Calu3 (cell line): ENCODE data around the gene NAGPA. TPM values are rescaled to one million over a fixed set of nuclear protein-coding genes. Genes with fewer than 3 reads are reported as not detected.

ENCODE experiments used
- BruUV-seq: library from RNA; stranded (reverse); fragments of 400-500 nt; replicated peaks from 2 replicates; lab custom pipeline; 2021; lab: Mats Ljungman, UMichigan
- CTCF ChIA-PET: fragments of 300-600 bp; sonication (Branson Sonifier 250); formaldehyde crosslinking; loops from one replicate; lab custom pipeline; 2022; ENCODE audit warnings: antibody characterized with exemption; lab: Charles Lee
- DNase-seq: peaks from one replicate; pipeline ENCODE4 v3.0.0; 2022
- H3K27ac Mint-ChIP-seq: one replicate; pipeline ENCODE4 v1.8.0; 2022; ENCODE audit warnings: mixed read lengths; ENCODE audit not compliant: unreplicated experiment
- H3K27me3 Mint-ChIP-seq: one replicate; pipeline ENCODE4 v1.8.0; 2022; ENCODE audit warnings: mixed read lengths; ENCODE audit not compliant: unreplicated experiment
- H3K36me3 Mint-ChIP-seq: one replicate; pipeline ENCODE4 v1.8.0; 2022; ENCODE audit warnings: mild to moderate bottlenecking, moderate library complexity, mixed read lengths; ENCODE audit not compliant: insufficient read depth, unreplicated experiment
- H3K4me1 Mint-ChIP-seq: one replicate; pipeline ENCODE4 v1.8.0; 2022; ENCODE audit warnings: mild to moderate bottlenecking, low read depth, mixed read lengths; ENCODE audit not compliant: unreplicated experiment
- H3K4me3 Mint-ChIP-seq: one replicate; pipeline ENCODE4 v1.8.0; 2022; ENCODE audit warnings: mild to moderate bottlenecking, low read depth, moderate library complexity, mixed read lengths; ENCODE audit not compliant: unreplicated experiment
- H3K9me3 Mint-ChIP-seq: one replicate; pipeline ENCODE4 v1.8.0; 2022; ENCODE audit warnings: low read depth, mixed read lengths; ENCODE audit not compliant: unreplicated experiment
- intact Hi-C: fragments of 100-400 bp; cut with micrococcal nuclease; formaldehyde crosslinking; loops from one replicate; pipeline ENCODE4 v1.10.0; 2022; ENCODE audit not compliant: unreplicated experiment
- total RNA-seq: library from RNA; stranded (reverse); gene quantifications from 2 replicates; pipeline ENCODE4 v1.2.3, GENCODE V29; 2022
- TF ChIP-seq, protein P1 (sequence below): fragments of 200-600 bp; IDR thresholded peaks from one replicate; pipeline ENCODE4 v1.8.0; 2022; ENCODE audit warnings: antibody characterized with exemption; ENCODE audit not compliant: unreplicated experiment

Gene NAGPA
- total RNA-seq, 1 experiment from 2014 or later: 16.1 TPM

DNA sequence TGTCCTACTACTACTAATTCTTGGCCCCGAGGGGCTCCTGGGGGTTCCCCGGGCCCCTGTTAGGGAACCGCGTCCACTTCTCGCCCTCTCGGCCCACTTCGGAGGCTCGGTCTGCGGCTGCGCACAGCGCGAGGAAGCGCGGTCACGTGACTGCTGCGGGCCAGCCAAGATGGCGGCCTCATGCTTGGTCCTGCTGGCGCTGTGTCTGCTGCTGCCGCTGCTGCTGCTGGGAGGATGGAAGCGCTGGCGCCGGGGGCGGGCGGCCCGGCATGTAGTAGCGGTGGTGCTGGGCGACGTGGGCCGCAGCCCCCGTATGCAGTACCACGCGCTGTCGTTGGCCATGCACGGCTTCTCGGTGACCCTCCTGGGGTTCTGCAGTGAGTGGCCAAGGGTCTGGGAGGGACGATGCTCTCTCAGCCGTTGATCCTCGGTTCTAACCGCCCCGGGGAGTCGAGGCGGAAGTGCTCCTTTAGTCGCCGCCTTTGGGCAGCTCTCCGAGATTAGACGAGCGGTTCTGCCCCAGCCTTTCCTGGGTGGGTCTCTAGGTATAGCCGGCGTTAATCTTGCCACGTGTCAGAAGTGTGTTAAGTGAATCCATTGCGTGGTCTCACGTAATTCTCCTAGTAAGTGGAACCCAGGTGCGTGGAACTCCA lies 38.1 kb upstream of the NAGPA start, which contains the start of gene ALG1:
Gene ALG1, plus strand, starts transcription at position 163 of the 653 bp plus-strand sequence. Its CDS starts 7 bp downstream, at position 170.
- BruUV-seq: no TSS peak
- Mint-ChIP-seq H3K9me3 (no peaks in the 10 kb centered on the region), H3K27ac (peak within 1 kb of the TSS; percentile 92), H3K4me3 (peak within 1 kb of the TSS; percentile 98), H3K27me3 (peaks cover 15% of the 10 kb centered on the region), H3K36me3 (peaks cover 25% of the 10 kb centered on the region), H3K4me1 (peaks cover 18% of the 10 kb centered on the region)
- intact Hi-C loops: no loop called here
- TF ChIP-seq, protein P1, sequence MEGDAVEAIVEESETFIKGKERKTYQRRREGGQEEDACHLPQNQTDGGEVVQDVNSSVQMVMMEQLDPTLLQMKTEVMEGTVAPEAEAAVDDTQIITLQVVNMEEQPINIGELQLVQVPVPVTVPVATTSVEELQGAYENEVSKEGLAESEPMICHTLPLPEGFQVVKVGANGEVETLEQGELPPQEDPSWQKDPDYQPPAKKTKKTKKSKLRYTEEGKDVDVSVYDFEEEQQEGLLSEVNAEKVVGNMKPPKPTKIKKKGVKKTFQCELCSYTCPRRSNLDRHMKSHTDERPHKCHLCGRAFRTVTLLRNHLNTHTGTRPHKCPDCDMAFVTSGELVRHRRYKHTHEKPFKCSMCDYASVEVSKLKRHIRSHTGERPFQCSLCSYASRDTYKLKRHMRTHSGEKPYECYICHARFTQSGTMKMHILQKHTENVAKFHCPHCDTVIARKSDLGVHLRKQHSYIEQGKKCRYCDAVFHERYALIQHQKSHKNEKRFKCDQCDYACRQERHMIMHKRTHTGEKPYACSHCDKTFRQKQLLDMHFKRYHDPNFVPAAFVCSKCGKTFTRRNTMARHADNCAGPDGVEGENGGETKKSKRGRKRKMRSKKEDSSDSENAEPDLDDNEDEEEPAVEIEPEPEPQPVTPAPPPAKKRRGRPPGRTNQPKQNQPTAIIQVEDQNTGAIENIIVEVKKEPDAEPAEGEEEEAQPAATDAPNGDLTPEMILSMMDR: no peak
- peak; percentile 94 for DNase-seq
- CTCF ChIA-PET: interaction anchor here (0.9 to 1.2 kb wide), 2 partner anchors 13 to 21 kb away, joined by 3 to 4 read pairs; no protein-coding TSS in a partner anchor

DNA sequence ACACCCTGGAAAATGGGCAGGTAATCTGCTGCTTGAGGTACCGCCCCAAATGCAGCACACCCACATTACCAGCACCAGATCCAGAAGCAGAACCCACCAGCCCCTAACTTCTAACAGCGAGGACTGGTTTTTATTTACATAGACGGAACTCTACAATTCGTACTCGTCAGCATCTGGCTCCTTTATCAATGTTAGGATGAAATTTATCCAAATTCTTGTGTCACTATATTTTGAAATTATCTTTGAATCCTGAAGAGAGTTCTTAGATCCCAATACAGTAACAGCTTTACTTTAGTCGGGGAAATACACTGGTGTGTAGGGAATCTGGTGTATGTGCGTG lies 37.6 kb upstream of the NAGPA start:
- H3K9me3 Mint-ChIP-seq: no peaks in the 10 kb centered on the region
- H3K27me3 Mint-ChIP-seq: peaks cover 19% of the 10 kb centered on the region
- no peak for DNase-seq
- TF ChIP-seq, protein P1: no peak
- H3K36me3 Mint-ChIP-seq: peaks cover 25% of the 10 kb centered on the region
- no TSS peak for BruUV-seq
- H3K4me1 Mint-ChIP-seq: peaks cover 18% of the 10 kb centered on the region
- CTCF ChIA-PET: interaction anchor here (1.2 kb wide), 1 partner anchor 21 kb away, joined by 4 read pairs; no protein-coding TSS in a partner anchor
- H3K27ac Mint-ChIP-seq: peak overlapping the region; percentile 92
- peak overlapping the region; percentile 98 for H3K4me3 Mint-ChIP-seq
- intact Hi-C loops: no loop called here

DNA sequence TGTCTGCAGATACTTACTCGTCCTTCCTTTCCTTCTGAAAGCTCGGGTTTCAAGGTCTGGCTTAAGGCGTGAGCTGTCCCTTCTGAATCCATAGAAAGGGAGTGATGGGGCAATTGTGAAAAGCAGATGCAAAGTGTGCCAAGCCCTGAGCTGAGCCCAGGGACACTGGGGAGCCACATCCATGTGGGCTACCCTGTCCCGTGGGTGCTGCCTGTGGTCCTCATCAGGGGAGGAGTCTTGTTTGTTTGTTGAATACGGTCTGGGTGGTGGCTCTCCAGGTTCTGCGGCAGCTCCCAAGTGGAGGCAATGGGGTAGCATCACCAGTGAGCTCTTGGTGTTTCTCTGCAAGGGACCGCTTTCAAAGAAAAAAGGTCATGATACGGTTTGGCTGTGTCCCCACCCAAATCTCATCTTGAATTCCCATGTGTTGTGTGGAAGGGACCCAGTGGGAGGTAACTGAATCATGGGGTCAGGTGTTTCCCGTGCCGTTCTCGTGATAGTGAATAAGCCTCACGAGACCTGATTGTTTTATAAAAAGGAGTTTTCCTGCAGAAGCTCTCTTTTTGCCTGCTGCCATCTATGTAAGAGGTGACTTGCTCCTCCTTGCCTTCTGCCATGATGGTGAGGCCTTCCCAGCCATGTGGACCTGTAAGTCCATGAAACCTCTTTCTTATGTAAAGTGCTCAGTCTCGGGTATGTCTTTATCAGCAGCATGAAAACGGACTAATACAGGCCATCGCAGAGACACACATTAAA lies 36.9 kb upstream of the NAGPA start:
- peaks cover 25% of the 10 kb centered on the region for H3K36me3 Mint-ChIP-seq
- no TSS peak for BruUV-seq
- peaks cover 25% of the 10 kb centered on the region for H3K27me3 Mint-ChIP-seq
- DNase-seq: no peak
- H3K27ac Mint-ChIP-seq: no peak overlapping the region
- peak overlapping the region; percentile 98 for H3K4me3 Mint-ChIP-seq
- peaks cover 18% of the 10 kb centered on the region for H3K4me1 Mint-ChIP-seq
- intact Hi-C loops: no loop called here
- CTCF ChIA-PET: no interaction called here
- TF ChIP-seq, protein P1: no peak
- no peaks in the 10 kb centered on the region for H3K9me3 Mint-ChIP-seq

DNA sequence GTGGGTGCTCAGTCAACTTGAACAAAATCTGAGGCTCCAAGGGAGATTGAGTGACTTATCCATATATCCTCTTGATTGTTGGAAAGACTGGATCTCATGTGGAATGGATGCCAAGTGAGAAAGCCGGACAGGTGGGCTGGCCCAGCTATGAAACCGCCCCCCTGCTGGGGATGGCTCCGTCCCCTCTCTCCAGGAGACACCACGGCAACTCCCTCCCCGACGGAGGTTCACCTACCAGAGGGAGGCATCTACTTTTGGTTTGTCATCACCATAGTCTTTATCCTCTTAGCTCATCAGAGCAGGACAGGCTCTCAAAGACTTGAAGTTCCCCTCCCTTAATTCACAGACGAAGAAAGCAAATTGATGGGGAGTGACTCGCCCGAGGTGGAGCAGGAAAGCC lies 36.1 kb upstream of the NAGPA start:
- no peak for DNase-seq
- CTCF ChIA-PET: no interaction called here
- intact Hi-C loops: no loop called here
- H3K27ac Mint-ChIP-seq: no peak overlapping the region
- no TSS peak for BruUV-seq
- peaks cover 33% of the 10 kb centered on the region for H3K27me3 Mint-ChIP-seq
- TF ChIP-seq, protein P1: no peak
- peaks cover 18% of the 10 kb centered on the region for H3K4me1 Mint-ChIP-seq
- peaks cover 20% of the 10 kb centered on the region for H3K36me3 Mint-ChIP-seq
- H3K4me3 Mint-ChIP-seq: no peak overlapping the region
- H3K9me3 Mint-ChIP-seq: no peaks in the 10 kb centered on the region
